ENCODE results near the gene MCUR1.
"Not testable (repeated sequence)": the region's sequence is repeated elsewhere in the genome, so short reads cannot be mapped to it uniquely, and the experiment has no call there.

- TF ChIP-seq, protein P1, sequence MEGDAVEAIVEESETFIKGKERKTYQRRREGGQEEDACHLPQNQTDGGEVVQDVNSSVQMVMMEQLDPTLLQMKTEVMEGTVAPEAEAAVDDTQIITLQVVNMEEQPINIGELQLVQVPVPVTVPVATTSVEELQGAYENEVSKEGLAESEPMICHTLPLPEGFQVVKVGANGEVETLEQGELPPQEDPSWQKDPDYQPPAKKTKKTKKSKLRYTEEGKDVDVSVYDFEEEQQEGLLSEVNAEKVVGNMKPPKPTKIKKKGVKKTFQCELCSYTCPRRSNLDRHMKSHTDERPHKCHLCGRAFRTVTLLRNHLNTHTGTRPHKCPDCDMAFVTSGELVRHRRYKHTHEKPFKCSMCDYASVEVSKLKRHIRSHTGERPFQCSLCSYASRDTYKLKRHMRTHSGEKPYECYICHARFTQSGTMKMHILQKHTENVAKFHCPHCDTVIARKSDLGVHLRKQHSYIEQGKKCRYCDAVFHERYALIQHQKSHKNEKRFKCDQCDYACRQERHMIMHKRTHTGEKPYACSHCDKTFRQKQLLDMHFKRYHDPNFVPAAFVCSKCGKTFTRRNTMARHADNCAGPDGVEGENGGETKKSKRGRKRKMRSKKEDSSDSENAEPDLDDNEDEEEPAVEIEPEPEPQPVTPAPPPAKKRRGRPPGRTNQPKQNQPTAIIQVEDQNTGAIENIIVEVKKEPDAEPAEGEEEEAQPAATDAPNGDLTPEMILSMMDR (conservative IDR thresholded peaks at IDR 0.05; ENCODE audit: low read depth, low read length) = not testable (repeated sequence)
- TF ChIP-seq EZH2 (IDR thresholded peaks at IDR 0.05; ENCODE audit: low read length, unreplicated experiment) = not testable (repeated sequence)
Observed at GRCh38 chr6:13829419-13829818, 15.1 kb upstream of the MCUR1 start.

Data from PC-3 (cell line).